ENCODE data around the gene CFDP1. TPM values are rescaled to one million over a fixed set of nuclear protein-coding genes. Genes with fewer than 3 reads are reported as not detected.
A peak's percentile ranks its signal among the peaks of the same experiment; 100 is the strongest.

The CFDP1 gene
- total and polyA plus RNA-seq, 2 of the 13 experiments (the other 11 are each of a cell fraction or from before 2014, with no cell fraction given), result 78.6 to 153 TPM

DNA sequence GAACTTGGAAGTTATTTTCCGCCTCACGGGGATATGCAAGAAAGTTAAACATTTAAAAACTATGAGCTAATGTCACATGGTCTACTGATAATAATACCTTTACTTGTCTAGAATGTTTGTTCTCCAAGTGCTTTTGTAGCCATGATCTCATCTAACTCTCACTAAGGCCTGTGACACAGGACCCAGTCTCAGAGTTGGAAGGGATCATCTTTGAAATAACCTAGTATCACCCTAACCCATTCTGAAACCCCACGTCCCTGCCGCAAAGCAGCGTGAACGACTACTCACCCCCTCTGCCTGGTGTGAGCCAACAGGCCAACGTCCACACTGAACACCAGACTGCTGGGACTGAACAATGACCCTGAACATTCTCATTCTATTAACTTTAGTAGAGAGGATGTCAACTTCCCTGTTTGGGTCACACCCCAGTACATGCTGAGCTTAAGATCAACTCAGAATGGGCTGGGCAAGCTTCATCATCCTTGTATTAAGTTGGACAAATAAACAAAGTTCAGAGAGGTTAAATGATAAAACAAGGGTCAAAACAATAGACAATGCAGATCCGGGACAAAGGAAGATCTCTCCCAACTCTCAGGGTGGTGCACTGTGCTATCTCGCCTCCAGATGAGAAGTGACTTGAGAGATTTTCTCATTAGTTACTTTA lies 127.1 kb downstream of the CFDP1 start (continued):
- peak in 1 of 2 experiments; percentile 59; a peak in 1 of 4 replicates for TF ChIP-seq REST (IDR thresholded peaks at IDR 0.05; ENCODE audit: borderline replicate concordance in 1 of 2, low read depth in 1 of 2, low read length in 2 of 2)
- no peak for TF ChIP-seq ZC3H13 (CRISPR knock-in tag; IDR thresholded peaks at IDR 0.05)
- TF ChIP-seq PHF8 (CRISPR knock-in tag; IDR thresholded peaks at IDR 0.05), result peak; percentile 52; the same call in 1 of the 2 replicates
- peak; percentile 46; the same call in 1 of the 2 replicates for TF ChIP-seq CEBPB (IDR thresholded peaks at IDR 0.05; ENCODE audit: borderline replicate concordance, low read depth, low read length)
- peak; percentile 72; the same call in 1 of the 2 replicates for TF ChIP-seq ZNF788 (CRISPR knock-in tag; IDR thresholded peaks at IDR 0.05; ENCODE audit: borderline replicate concordance)
- no peak for TF ChIP-seq RNF219 (CRISPR knock-in tag; IDR thresholded peaks at IDR 0.05)
- TF ChIP-seq, protein P1, sequence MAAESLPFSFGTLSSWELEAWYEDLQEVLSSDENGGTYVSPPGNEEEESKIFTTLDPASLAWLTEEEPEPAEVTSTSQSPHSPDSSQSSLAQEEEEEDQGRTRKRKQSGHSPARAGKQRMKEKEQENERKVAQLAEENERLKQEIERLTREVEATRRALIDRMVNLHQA (CRISPR knock-in tag; IDR thresholded peaks at IDR 0.05), result no peak
- TF ChIP-seq MEIS2 (CRISPR knock-in tag; IDR thresholded peaks at IDR 0.05), result 0 out of 2 replicates have a peak, but pooled peaks have one; percentile 25
- no peak for TF ChIP-seq ZNF660 (CRISPR knock-in tag; IDR thresholded peaks at IDR 0.05; ENCODE audit: borderline replicate concordance, low read depth)
- TF ChIP-seq CAMTA2 (CRISPR knock-in tag; IDR thresholded peaks at IDR 0.05; ENCODE audit: borderline replicate concordance), result no peak
- no peak for TF ChIP-seq USF2 (IDR thresholded peaks at IDR 0.05; ENCODE audit: low read depth, low read length)
- TF ChIP-seq USF2 (CRISPR knock-in tag; IDR thresholded peaks at IDR 0.05; ENCODE audit: borderline replicate concordance), result no peak
- TF ChIP-seq HNF1B (CRISPR knock-in tag; IDR thresholded peaks at IDR 0.05), result peak; percentile 52; the same call in 1 of the 2 replicates
- peak; percentile 84 for TF ChIP-seq PATZ1 (CRISPR knock-in tag; IDR thresholded peaks at IDR 0.05)
- TF ChIP-seq MAX (IDR thresholded peaks at IDR 0.05), result peak; percentile 43; the same call in 1 of the 2 replicates

Measured in HepG2 (cell line).